Effector CD8-positive, alpha-beta T cell (primary cell): ENCODE data around the gene SEMA3F.

Source experiments
- DNase-seq: peaks from one replicate; lab custom pipeline; 2025; lab: John Stamatoyannopoulos, UW

The SEMA3F gene

GRCh38 chr3:50155891-50156290 is 767 bp downstream of the SEMA3F start:
- DNase-seq: no peak

DNA sequence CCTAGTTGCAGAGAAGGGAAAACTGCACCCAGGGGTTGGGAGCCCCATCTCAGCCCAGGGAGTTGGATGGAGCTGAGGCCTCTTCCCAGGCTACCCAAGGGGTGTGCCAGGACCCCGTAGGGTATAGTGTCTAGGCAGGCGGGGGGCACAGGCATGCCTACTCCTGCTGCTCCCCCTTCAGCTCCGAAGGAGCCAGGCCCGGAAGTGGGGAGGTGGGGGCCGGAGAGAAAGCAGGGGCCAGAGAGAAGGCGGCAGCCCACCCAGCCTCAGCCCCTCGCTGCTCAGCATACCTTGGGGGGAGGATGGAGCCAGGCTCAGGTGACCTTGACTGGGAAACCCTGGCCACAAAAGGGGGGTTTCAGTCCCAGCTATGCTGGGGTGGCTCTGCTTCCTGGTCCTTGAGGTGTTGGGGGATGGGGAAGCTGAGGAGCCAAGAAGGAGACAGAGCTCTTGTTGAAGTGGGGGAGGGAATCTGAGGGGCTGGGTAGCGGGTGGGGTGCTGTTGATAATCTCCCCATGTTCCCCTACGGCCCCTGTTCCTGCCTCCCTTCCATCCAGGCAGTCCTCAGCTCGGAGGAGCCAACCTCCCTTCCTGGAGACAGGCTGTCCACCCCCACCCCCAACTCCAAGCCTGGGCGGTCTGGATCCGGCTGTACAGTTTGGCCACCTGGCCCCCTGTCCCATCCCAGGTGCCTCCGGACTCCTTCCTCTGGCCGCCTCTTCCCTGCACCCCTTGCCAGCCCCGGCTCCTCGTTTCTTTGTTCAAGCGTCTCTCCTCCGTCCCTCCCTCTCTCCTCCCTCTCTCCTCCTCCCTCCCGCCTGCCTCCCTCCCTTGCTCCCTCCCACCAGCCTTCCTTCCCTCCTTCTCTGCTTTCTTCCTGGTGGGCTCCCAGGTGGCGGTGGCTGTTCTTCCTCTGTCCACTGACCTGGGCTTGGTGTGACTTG is 1.7 kb downstream of the SEMA3F start:
- DNase-seq: no peak

DNA sequence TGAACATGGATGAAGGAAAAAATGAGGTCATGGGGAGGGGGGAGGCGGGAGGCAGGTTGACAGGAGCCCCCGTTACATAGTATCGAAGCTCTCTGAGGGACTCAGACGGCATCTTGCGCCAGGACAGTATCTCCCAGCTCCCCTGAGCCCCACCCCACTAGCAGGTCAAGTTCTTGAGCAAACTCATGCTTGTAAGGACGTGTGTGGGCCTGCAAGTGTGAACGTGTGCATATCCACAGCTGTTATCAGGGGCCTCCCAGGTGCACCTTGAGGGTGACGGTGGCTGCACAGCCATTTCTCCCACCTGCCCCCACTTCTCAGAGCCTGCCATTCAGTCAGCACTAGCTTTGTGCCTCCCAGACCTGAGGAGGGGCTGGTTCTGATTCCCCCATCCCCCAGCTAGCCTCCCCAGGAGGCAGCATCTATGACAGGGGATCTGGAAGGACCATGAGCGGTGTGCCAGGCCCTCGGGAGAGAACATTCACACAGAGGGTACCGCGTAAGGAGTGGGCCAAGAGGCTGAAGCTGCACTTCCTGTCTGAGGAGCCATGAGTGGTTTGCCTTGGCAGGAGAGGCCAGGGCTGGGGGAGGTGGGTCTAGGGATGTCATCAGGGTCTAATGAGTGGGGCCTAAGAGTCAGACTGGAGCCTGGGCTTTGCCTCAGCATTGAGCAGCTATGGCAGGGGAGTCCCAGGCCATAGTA is 2.9 kb downstream of the SEMA3F start:
- DNase-seq: no peak

DNA sequence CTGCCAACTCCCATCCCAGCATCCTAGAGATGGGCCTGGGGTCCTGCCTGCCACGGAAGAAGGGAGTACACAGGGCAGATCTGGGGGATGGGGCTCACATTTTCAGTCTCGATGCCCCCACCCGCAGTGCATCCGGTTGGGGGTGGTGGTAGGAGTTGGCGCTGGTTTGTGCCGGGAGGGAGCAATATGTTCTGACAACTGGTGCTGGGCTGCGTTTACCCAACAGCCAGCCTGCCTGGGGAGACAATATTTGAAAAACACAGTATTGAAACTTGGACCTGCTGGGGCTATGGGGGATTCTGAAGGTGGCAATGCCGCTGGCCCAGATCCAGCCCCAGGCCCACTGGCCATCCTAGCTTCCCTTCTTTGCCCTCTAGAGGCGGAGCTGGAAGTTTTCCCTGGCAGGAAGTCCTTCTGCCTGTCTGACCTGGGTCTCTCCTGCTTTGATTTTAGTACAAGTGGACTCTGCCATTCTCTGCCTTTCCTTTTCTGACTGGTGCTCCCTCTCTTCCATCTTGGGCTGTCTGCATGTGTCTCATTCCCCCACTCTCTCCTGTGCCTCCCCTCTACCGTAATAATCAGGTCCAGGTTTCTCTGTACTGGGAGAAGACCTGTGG is 3.5 kb downstream of the SEMA3F start:
- DNase-seq: no peak

- DNase-seq: no peak
Measured at GRCh38 chr3:50160561-50160983, 5.4 kb downstream of the SEMA3F start.

DNA sequence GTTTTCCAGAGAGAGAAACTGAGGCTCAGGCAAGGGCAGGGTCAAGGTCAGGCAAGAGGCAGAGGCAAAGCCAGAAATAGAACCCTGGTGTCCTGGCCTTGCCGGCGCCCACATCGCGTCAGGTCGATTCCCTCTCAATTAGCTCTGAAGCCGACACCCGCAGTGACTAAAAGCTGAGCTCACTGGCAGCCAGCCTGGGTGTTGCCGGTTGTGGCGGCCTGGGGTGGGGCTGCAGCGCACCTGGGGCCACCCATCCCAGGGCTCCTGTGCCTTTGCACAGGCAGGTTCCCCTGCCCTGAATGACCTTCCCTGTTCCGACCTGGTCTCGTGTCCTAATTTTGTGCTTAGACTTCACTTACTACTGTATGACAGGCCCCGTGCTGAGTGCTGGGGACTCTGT is 6.2 kb downstream of the SEMA3F start:
- DNase-seq: no peak

- no peak for DNase-seq
Measured at GRCh38 chr3:50162034-50162883, 7.1 kb downstream of the SEMA3F start.

DNA sequence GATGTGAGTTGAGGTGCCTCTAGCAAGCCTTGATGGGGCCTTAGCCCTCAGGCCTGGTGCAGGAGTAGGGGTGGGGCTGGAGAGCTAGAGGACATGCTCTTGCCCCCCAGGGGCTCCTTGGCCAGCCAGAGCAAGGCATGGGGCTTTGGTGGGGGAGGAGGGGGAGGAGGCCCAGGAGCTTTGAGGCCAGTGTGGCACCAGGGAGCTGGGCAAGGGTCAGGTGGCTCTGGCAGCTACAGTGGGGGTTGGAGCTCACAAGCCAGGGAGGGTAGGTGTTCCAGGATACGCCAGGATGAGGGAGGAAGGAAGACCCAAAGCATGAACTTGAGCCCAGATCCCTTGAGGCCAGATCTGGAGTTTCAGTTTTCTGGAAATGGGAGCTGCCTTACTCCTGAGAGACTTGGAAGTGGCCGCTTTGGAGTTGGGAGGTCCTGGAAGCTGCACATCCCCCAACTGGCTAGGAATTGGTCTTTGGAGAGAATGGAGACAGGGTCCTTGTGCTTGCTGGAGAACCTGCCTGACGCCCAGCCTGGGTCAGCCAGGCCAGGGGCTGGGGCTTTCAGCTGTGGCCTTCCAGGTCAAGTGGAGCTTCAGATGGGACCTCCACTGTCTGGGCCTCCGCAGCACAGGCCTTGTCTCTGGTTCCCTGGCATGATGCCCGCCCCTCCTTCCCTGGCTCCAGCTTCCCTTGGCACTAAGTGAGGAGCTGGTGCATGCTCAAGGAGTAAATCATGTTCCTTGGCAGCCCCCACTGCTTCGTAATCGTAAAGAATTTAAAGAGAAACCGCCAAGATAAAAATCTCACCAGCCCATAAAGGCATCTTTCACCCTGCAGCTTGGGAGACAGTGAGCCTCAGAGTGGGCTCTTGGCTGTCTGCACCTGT is 8.7 kb downstream of the SEMA3F start:
- no peak for DNase-seq

DNA sequence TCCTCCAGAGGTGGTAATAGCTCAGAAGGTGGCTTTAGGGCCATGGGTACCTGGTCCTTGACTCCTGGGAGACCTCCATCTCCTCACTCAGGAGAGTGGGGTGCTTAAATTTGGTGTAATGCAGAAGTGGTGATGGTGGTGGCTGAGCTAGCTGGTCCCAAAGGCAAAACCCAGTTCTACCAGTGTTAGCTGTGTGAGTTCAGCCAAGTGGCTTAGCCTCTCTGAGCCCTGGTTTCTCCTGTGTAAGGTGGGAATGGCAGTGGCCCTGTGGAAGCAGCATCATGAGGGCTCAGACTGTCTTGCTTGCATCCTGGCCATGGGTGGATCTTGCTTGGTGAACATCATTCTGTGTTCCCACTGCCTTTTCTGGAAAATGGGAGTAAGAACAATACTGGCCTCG is 9.4 kb downstream of the SEMA3F start:
- DNase-seq: no peak

- no peak for DNase-seq
Measured at GRCh38 chr3:50164984-50165909, 10.1 kb downstream of the SEMA3F start.

GRCh38 chr3:50165910-50166538 is 10.9 kb downstream of the SEMA3F start:
- no peak for DNase-seq

DNA sequence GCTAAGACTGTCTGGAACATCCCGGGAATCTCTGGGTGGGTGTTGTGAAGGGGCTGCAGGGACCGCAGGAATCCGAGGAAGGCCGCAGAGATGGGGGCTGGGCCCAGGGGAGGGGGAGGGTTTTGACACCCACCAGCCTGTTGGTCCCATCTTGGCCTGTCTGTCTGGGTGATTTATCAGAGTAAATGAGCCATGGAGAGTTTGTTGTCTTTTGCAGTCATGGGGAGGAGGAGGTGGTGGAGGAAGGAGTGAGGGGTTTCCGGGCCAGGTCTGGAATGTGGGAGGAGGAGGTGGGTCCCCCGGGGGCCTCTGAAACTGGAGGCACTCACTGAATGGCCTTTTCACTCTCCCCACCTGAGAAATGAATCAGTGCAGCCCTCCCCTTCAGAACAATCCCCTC is 11.5 kb downstream of the SEMA3F start:
- DNase-seq: no peak

DNA sequence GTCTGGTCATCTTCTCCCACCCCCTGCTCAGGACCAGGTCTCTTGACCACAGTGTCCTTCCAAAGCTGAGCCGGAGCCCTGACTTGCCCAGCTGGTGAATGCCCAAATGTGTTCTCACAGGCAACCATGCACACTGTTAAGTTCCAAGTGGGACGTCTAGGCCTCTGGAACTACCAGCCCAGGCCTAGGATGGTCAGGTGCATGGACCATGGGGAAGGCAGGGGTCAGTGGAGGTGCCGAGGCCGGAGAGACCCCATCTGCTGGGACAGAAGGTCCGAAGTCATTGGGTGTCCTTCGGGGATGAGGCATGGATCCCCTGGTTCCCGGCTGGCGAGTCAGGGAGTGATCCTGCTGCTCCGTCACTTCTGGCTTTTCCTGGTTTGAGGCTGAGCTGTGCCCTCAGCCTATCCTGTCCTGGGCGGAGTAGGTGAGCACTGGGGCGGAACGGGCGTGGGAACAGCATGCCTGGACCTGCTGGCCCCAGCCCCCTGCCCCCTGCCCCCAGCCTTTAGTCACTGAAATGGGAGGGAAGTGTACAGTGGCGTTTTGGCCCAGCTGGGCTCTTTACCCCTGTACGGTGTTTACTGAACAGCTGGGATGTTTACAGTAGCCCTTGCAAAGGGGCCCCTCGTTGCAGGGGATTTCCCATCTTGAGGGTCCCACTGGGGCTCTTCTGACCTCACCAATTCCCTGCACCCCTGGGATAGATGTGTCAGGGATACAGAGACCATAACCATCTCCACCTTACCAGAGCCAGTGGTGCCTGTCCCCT is 12.1 kb downstream of the SEMA3F start:
- no peak for DNase-seq

- DNase-seq: no peak
Measured at GRCh38 chr3:50167841-50168209, 12.7 kb downstream of the SEMA3F start.

- DNase-seq: no peak
Measured at GRCh38 chr3:50168388-50168787, 13.3 kb downstream of the SEMA3F start.

GRCh38 chr3:50168791-50169190 is 13.7 kb downstream of the SEMA3F start:
- DNase-seq: no peak

GRCh38 chr3:50169232-50169832 is 14.2 kb downstream of the SEMA3F start:
- no peak for DNase-seq

DNA sequence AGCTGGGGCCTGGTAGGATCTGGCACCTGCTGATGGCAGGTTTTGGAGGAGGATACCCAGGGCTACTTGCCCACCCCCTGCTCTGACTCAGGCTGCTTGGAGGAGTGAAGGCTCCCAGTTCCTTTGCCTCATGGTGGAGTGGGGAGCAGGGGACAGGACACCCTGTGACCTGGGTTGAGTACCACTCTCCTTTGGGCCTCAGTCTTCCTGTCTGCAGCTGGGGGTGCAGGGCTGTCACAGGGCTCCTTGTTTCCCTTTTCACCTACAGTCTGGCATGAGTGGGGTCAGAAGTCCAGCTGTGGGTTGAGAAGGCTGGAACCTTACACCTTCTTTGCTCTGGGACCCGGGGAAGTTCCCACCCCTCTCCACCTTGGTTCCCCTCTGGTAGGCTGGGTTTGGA is 14.7 kb downstream of the SEMA3F start:
- no peak for DNase-seq
